Measurements from ENCODE around the gene SRSF11. TPM values are rescaled to one million over a fixed set of nuclear protein-coding genes. Genes with fewer than 3 reads are reported as not detected.

The SRSF11 gene
- 73.7 to 101 TPM (median 81.7 TPM) in 5 replicates for total RNA-seq (2022; extraction: Qiagen RNA extraction; ENCODE audit: low read depth)

GRCh38 chr1:70221238-70222121 lies at the start of gene SRSF11:
TSS of gene SRSF11 (plus strand) at chr1:70221380. CDS start at chr1:70221637, 257 bp downstream.

GRCh38 chr1:70205434-70206118 lies 15.6 kb upstream of the SRSF11 start, which contains the start of gene LRRC40:
TSS of gene LRRC40 (minus strand) at chr1:70205579. CDS start at chr1:70205540, 39 bp downstream.

Other genes starting within 250 kb of the SRSF11 start
- gene LRRC40, start 15.8 kb upstream of the SRSF11 start, total RNA-seq (2022; extraction: Qiagen RNA extraction; ENCODE audit: low read depth): 2.7 to 11.4 TPM (median 9.8 TPM) in 5 replicates
- gene ANKRD13C, start 133.3 kb downstream of the SRSF11 start, total RNA-seq (2022; extraction: Qiagen RNA extraction; ENCODE audit: low read depth): 5.5 to 9.5 TPM (median 8.0 TPM) in 5 replicates
- 1.1 to 1.7 TPM (median 1.5 TPM) in 5 replicates for gene CTH, start 189.9 kb downstream of the SRSF11 start, total RNA-seq (2022; extraction: Qiagen RNA extraction; ENCODE audit: low read depth)